Uterus (tissue), 4 donors: Measurements from ENCODE around the gene TTC31. TPM values are rescaled to one million over a fixed set of nuclear protein-coding genes. Genes with fewer than 3 reads are reported as not detected.
A peak's percentile ranks its signal among the peaks of the same experiment; 100 is the strongest.

Experiments
- DNase-seq, 2 donors: peaks; one replicate each; pipeline ENCODE4 v3.0.0-alpha.2; 2019 to 2020
- H3K27ac ChIP-seq, 2 donors: fragments of 200-600 bp; sonication (generic); 1 replicate in 1 of 2; 2 replicates in 1 of 2; pipeline ENCODE4 v1.5.1; 2016 to 2018
- H3K27me3 ChIP-seq, 2 donors: fragments of 200-600 bp; sonication (generic); one replicate each; pipeline ENCODE4 v1.5.1; 2018 to 2019; ENCODE audit warnings: control low read depth in 1 of 2
- H3K36me3 ChIP-seq, 2 donors: fragments of 200-600 bp; sonication (generic); one replicate each; pipeline ENCODE4 v1.5.1; 2019; ENCODE audit warnings: control low read depth in 1 of 2
- H3K4me1 ChIP-seq, 2 donors: fragments of 200-600 bp; sonication (generic); one replicate each; pipeline ENCODE4 v1.5.1; 2018 to 2019; ENCODE audit warnings: control low read depth in 1 of 2
- H3K4me3 ChIP-seq, 2 donors: fragments of 200-600 bp; sonication (generic); 1 replicate in 1 of 2; 2 replicates in 1 of 2; pipeline ENCODE4 v1.5.1; 2018 to 2019; ENCODE audit warnings: mild to moderate bottlenecking in 1 of 2
- H3K9me3 ChIP-seq, 2 donors: fragments of 200-600 bp; sonication (generic); one replicate each; pipeline ENCODE4 v1.5.1; 2019; ENCODE audit warnings: control low read depth in 1 of 2
- POLR2A ChIP-seq, 2 donors: fragments of 450-650 bp; IDR thresholded peaks; one replicate each; pipeline ENCODE4 v1.6.1; 2016; ENCODE audit warnings: antibody characterized with exemption in 2 of 2, mild to moderate bottlenecking in 1 of 2, moderate library complexity in 1 of 2
- intact Hi-C: fragments of 100-400 bp; cut with DNase I; formaldehyde crosslinking; loops from one replicate; pipeline ENCODE4 v1.15.1; 2023; ENCODE audit warnings: low total_unique reads
- total RNA-seq, 4 donors: library from RNA; depleted of rRNA in 3 of 4; stranded (reverse); fragments of >200 nt in 3 of 4; gene quantifications; one replicate each; pipeline versions ENCODE4 v1.1.0 to v1.2.4, GENCODE V29; 2014 to 2023
- TF ChIP-seq, protein P1 (sequence below), 4 experiments: fragments of 200-600 bp in 2 of 4; fragments of 450-650 bp in 2 of 4; sonication (generic) in 2 of 4; IDR thresholded peaks; one replicate each; pipeline ENCODE4 v1.5.1; 2016 to 2019; ENCODE audit warnings: antibody characterized with exemption in 4 of 4, mild to moderate bottlenecking in 2 of 4, moderate library complexity in 1 of 4
- donor health status: DM: yes; HTN: yes; CAD: no.

Gene TTC31
- total RNA-seq, 4 donors from 2014 or later, result 8.5 to 29.2 (median 17.5) TPM

DNA sequence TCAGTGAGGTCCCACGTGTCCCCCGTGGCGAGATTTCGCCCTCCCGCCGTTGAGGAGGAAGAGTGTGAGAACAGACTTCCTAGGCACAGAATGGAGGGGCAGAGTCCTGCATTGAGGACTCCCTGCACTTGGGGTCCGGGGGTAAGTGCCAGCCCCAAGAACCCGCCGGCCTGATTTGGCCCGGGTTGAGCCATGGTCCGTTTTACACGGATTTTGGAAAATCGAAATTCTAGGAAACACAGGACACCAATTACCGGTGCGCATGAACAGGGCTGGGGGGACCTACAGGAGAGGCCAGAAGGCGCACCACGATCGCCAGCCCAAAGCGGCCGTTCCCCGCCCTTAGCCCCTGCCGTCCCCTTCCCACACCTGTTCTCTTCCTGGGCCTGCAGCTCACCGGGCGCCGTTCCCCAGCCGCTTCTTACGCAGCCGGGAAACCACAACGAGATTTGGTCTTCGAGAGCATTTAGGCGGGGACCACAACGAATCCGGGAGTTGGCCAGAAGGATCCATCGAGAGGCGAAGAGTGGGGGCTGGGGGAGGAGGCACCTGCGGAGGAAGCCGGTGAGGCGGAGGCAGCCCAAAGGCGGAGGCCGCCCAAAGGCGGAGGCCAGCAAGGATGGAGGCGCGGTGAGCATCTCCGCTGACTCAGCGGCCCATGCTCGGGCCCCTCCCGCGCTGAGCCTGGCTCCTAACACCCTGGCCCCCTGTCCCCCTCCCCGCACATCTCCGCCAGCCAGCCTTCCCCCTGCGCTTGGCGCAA lies 30.9 kb downstream of the TTC31 start:
- intact Hi-C loops, result no loop called here
- Histone ChIP-seq H3K9me3 (no peaks in the 10 kb centered on the region), H3K27ac (no peak overlapping the region), H3K4me3 (no peak overlapping the region), H3K36me3 (no peaks in the 10 kb centered on the region), H3K27me3 (peaks cover 34 to 48% of the 10 kb centered on the region in 2 donors), H3K4me1 (peaks cover 0 to 12% of the 10 kb centered on the region in 2 donors)
- TF ChIP-seq, protein P1, sequence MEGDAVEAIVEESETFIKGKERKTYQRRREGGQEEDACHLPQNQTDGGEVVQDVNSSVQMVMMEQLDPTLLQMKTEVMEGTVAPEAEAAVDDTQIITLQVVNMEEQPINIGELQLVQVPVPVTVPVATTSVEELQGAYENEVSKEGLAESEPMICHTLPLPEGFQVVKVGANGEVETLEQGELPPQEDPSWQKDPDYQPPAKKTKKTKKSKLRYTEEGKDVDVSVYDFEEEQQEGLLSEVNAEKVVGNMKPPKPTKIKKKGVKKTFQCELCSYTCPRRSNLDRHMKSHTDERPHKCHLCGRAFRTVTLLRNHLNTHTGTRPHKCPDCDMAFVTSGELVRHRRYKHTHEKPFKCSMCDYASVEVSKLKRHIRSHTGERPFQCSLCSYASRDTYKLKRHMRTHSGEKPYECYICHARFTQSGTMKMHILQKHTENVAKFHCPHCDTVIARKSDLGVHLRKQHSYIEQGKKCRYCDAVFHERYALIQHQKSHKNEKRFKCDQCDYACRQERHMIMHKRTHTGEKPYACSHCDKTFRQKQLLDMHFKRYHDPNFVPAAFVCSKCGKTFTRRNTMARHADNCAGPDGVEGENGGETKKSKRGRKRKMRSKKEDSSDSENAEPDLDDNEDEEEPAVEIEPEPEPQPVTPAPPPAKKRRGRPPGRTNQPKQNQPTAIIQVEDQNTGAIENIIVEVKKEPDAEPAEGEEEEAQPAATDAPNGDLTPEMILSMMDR (IDR thresholded peaks at IDR 0.05), result no peak
- TF ChIP-seq POLR2A (IDR thresholded peaks at IDR 0.05), result no peak
- DNase-seq, result no peak

DNA sequence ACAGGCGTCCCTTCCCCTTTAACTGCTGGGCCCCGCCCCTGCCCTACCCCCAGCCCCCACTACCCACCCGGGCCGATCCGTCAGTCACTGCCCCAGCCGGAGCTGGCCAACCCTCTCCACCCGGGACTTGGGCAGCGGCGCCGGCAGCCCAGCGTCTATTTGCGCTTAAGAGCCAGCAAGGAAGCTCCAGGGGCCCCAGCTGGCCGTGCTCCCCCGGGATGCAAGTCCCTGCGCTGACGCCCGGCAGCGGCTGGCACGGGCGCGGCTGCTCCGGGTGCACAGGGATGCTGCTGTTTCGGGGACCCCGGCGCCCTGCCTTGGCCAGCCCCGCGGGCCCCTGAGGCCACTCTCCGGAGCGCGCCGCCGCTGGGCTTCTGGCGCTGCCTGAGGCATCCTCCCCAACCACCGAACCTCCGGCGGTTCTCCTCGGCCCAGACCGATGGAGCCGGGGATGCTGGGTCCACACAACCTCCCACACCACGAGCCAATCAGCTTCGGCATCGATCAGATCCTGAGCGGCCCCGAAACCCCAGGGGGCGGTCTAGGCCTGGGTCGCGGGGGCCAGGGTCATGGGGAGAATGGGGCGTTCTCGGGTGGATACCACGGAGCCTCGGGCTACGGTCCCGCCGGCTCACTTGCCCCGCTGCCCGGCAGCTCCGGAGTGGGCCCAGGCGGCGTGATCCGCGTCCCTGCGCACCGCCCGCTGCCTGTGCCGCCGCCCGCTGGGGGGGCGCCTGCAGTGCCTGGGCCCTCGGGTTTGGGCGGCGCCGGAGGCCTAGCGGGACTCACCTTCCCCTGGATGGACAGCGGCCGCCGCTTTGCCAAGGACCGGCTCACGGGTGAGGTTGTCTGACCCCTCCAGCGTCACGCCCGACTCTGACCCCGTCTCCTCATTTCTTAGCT lies 31.7 kb downstream of the TTC31 start, which contains the start of gene TLX2:
Gene TLX2 (plus strand): TSS at position 83 of the 903 bp plus-strand sequence. CDS start 357 bp downstream, at position 440.
- Histone ChIP-seq H3K4me3 (no peak within 1 kb of the TSS), H3K4me1 (peaks cover 0 to 12% of the 10 kb centered on the region in 2 donors), H3K27ac (no peak within 1 kb of the TSS), H3K9me3 (no peaks in the 10 kb centered on the region), H3K36me3 (no peaks in the 10 kb centered on the region), H3K27me3 (peaks cover 34 to 49% of the 10 kb centered on the region in 2 donors)
- no peak for DNase-seq
- no peak for TF ChIP-seq POLR2A (IDR thresholded peaks at IDR 0.05)
- TF ChIP-seq, protein P1 (IDR thresholded peaks at IDR 0.05), result no peak
- intact Hi-C loops, result no loop called here

DNA sequence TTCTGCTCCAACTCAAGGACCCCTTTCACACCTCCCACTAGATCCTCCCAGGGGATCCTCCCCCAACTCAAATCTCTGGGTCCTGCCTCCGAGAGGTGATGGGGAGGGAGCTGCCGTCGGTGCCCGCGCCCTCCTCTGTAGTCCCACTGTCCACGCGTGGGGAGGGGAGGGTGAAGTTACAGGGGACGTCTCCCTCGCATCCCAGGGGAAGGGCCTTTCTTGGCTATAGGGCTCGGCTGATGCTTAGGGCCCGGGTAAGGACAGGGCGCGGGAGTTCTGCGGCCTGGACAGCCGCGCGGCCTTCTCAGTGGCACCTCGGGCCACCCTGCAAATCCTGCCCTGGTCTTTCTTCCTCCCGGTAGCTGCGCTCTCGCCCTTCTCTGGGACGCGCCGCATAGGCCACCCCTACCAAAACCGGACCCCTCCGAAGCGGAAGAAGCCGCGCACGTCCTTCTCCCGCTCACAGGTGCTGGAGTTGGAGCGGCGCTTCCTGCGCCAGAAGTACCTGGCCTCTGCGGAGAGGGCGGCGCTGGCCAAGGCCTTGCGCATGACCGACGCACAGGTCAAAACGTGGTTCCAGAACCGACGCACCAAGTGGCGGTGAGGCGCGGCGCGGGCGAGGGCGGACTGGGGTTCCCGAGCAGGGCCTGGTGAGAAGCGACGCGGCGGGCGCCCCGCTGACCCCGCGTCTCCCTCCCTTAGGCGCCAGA lies 32.5 kb downstream of the TTC31 start:
- H3K27ac ChIP-seq, result no peak overlapping the region
- H3K4me3 ChIP-seq, result no peak overlapping the region
- H3K9me3 ChIP-seq, result no peaks in the 10 kb centered on the region
- H3K4me1 ChIP-seq, result peaks cover 0 to 12% of the 10 kb centered on the region in 2 donors
- TF ChIP-seq, protein P1 (IDR thresholded peaks at IDR 0.05), result no peak
- TF ChIP-seq POLR2A (IDR thresholded peaks at IDR 0.05), result no peak
- H3K27me3 ChIP-seq, result peaks cover 34 to 49% of the 10 kb centered on the region in 2 donors
- no peak for DNase-seq
- intact Hi-C loops, result no loop called here
- no peaks in the 10 kb centered on the region for H3K36me3 ChIP-seq

DNA sequence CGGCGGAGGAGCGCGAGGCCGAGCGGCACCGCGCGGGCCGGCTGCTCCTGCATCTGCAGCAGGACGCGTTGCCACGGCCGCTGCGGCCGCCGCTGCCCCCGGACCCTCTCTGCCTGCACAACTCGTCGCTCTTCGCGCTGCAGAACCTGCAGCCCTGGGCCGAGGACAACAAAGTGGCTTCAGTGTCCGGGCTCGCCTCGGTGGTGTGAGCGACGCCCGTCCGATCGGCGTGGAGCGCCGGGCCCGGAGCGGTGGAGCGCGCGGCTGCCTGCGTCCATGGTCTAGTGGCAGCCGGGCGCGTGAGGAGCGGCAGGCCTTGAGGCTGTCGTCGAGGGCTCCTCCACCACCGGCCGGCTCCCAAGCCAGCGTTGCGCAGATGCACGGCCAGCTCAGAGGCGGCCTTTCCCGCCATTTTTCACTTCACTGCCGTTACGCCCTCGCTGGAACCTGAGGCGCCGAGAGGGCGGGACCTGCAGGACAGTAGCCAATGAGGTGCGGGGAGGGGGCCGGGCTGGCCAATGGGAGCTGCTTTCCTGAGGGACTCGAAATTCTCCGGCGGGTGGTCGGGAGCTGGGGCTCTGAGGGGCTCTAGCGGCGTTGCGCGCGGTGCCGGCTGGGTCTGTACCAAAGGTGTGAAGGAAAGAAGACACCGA lies 33.2 kb downstream of the TTC31 start:
- peaks cover 0 to 12% of the 10 kb centered on the region in 2 donors for H3K4me1 ChIP-seq
- H3K4me3 ChIP-seq, result peak overlapping the region in 1 of 2 donors; percentile 7
- no peak for DNase-seq
- intact Hi-C loops, result no loop called here
- H3K27ac ChIP-seq, result no peak overlapping the region
- H3K36me3 ChIP-seq, result no peaks in the 10 kb centered on the region
- TF ChIP-seq, protein P1 (IDR thresholded peaks at IDR 0.05), result no peak
- no peak for TF ChIP-seq POLR2A (IDR thresholded peaks at IDR 0.05)
- H3K9me3 ChIP-seq, result no peaks in the 10 kb centered on the region
- H3K27me3 ChIP-seq, result peaks cover 34 to 49% of the 10 kb centered on the region in 2 donors
